Fibroblast of lung (primary cell): ENCODE measurements around the gene SYCE3.

Source experiments
- EZH2 ChIP-seq: IDR thresholded peaks from 2 replicates; pipeline ENCODE4 v1.5.1; 2012; ENCODE audit warnings: low read length, control low read depth, mild to moderate bottlenecking; ENCODE audit errors: missing control alignments
- TF ChIP-seq, protein P1 (sequence below), 2 donors: IDR thresholded peaks in 1 of 2; conservative IDR thresholded peaks in 1 of 2; 1 replicate in 1 of 2; 2 replicates in 1 of 2; pipeline ENCODE4 v1.5.1; 2011 to 2012; ENCODE audit warnings: low read length in 2 of 2, control low read depth in 1 of 2, inconsistent platforms in 1 of 2, low read depth in 1 of 2, mild to moderate bottlenecking in 1 of 2

DNA sequence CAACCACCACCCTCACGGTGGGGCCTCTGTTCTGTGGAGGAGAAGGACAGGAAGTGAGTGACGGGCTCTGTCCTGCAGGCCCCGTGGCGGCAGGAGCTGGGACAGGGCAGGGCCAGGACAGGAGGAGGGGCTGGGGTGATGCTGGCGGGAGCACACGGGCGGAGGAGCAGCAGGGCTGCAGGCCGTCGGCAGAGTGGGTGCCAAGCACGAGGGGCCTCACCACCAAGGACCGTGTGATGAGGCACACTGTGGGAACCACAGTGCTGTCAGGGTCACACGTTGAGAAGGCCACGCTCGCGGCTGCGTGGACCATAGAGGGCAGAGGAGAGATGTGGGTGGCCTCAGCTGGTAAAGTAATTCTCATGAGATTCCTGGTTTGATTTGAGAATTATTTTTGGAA lies 45.8 kb downstream of the SYCE3 start:
- TF ChIP-seq, protein P1, sequence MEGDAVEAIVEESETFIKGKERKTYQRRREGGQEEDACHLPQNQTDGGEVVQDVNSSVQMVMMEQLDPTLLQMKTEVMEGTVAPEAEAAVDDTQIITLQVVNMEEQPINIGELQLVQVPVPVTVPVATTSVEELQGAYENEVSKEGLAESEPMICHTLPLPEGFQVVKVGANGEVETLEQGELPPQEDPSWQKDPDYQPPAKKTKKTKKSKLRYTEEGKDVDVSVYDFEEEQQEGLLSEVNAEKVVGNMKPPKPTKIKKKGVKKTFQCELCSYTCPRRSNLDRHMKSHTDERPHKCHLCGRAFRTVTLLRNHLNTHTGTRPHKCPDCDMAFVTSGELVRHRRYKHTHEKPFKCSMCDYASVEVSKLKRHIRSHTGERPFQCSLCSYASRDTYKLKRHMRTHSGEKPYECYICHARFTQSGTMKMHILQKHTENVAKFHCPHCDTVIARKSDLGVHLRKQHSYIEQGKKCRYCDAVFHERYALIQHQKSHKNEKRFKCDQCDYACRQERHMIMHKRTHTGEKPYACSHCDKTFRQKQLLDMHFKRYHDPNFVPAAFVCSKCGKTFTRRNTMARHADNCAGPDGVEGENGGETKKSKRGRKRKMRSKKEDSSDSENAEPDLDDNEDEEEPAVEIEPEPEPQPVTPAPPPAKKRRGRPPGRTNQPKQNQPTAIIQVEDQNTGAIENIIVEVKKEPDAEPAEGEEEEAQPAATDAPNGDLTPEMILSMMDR (conservative IDR thresholded peaks at IDR 0.05 in 1 of 2, IDR thresholded peaks at IDR 0.05 in 1 of 2; ENCODE audit: low read depth in 1 of 2, low read length in 2 of 2): no peak
- TF ChIP-seq EZH2: no peak
